Endothelial cell (in vitro differentiated cells): ENCODE data around the gene PLA2G4D. TPM values are rescaled to one million over a fixed set of nuclear protein-coding genes. Genes with fewer than 3 reads are reported as not detected.

Source experiments
- DNase-seq: peaks from one replicate; pipeline ENCODE4 v3.0.0; 2021; ENCODE audit warnings: low spot score
- H3K27ac Mint-ChIP-seq: one replicate; pipeline ENCODE4 v1.8.0; 2021; ENCODE audit warnings: mixed read lengths, inconsistent platforms; ENCODE audit not compliant: unreplicated experiment
- H3K27me3 Mint-ChIP-seq: one replicate; pipeline ENCODE4 v1.8.0; 2021; ENCODE audit warnings: mild to moderate bottlenecking, moderate library complexity, mixed read lengths, inconsistent platforms; ENCODE audit not compliant: unreplicated experiment
- H3K36me3 Mint-ChIP-seq: one replicate; pipeline ENCODE4 v1.8.0; 2021; ENCODE audit warnings: mild to moderate bottlenecking, low read depth, mixed read lengths, inconsistent platforms; ENCODE audit not compliant: unreplicated experiment
- H3K4me1 Mint-ChIP-seq: one replicate; pipeline ENCODE4 v1.8.0; 2021; ENCODE audit warnings: mild to moderate bottlenecking, mixed read lengths, inconsistent platforms; ENCODE audit not compliant: unreplicated experiment
- H3K4me3 Mint-ChIP-seq: one replicate; pipeline ENCODE4 v1.8.0; 2021; ENCODE audit warnings: mild to moderate bottlenecking, mixed read lengths, inconsistent platforms; ENCODE audit not compliant: unreplicated experiment
- H3K9me3 Mint-ChIP-seq: one replicate; pipeline ENCODE4 v1.8.0; 2021; ENCODE audit warnings: mixed read lengths, inconsistent platforms; ENCODE audit not compliant: unreplicated experiment
- total RNA-seq: library from RNA; stranded (reverse); fragmentation: NEBNext Ultra II Directional; extraction: Animal tissue kit (Norgen Biotek cat#: 25700); gene quantifications from one replicate; pipeline ENCODE4 v1.2.1, GENCODE V29; 2021; ENCODE audit not compliant: unreplicated experiment
- TF ChIP-seq, protein P1 (sequence below): fragments of 200-600 bp; sonication (generic); IDR thresholded peaks from one replicate; pipeline ENCODE4 v1.5.0; 2021; ENCODE audit warnings: antibody characterized with exemption; ENCODE audit not compliant: unreplicated experiment

Gene PLA2G4D
- total RNA-seq, 1 donor from 2014 or later = not detected

DNA sequence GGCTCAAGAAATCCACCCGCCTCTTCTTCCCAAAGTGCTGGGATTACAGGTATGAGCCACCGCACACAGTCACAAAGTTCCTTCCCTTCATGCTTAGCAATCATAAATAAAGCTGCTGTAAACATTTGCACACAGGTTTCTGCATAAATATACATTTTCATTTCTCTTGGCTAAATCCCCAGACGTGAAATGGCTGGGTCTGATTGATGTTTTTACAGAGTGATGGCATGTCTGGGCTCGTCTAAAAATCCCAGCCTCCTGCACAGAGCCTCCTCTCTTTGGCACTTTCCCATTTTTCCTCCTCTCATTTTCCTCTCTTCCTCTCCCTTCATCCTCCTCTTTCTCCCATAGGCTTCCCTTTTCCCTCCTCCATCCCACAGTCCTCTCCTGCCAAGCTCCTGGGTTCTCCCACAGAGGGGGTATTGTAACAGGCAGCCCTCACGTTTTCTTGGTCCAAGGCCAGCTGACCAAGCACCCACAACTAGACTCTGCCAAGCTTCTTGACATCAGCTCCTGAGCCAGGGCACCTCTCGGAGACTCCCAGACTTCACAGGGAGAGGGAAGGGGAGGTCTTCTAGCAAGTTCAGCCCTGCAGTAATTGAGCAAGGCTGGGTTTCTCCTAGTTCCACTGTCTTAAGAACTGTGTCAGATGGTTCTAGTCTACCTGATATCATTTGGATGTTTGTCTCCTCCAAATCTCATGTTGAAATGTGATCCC is 63.0 kb downstream of the PLA2G4D start:
- TF ChIP-seq, protein P1, sequence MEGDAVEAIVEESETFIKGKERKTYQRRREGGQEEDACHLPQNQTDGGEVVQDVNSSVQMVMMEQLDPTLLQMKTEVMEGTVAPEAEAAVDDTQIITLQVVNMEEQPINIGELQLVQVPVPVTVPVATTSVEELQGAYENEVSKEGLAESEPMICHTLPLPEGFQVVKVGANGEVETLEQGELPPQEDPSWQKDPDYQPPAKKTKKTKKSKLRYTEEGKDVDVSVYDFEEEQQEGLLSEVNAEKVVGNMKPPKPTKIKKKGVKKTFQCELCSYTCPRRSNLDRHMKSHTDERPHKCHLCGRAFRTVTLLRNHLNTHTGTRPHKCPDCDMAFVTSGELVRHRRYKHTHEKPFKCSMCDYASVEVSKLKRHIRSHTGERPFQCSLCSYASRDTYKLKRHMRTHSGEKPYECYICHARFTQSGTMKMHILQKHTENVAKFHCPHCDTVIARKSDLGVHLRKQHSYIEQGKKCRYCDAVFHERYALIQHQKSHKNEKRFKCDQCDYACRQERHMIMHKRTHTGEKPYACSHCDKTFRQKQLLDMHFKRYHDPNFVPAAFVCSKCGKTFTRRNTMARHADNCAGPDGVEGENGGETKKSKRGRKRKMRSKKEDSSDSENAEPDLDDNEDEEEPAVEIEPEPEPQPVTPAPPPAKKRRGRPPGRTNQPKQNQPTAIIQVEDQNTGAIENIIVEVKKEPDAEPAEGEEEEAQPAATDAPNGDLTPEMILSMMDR = no peak
- Mint-ChIP-seq H3K36me3 (no peaks in the 10 kb centered on the region), H3K9me3 (no peaks in the 10 kb centered on the region), H3K27me3 (peaks cover 4% of the 10 kb centered on the region), H3K27ac (no peak overlapping the region), H3K4me3 (no peak overlapping the region), H3K4me1 (peaks cover 8% of the 10 kb centered on the region)
- no peak for DNase-seq

DNA sequence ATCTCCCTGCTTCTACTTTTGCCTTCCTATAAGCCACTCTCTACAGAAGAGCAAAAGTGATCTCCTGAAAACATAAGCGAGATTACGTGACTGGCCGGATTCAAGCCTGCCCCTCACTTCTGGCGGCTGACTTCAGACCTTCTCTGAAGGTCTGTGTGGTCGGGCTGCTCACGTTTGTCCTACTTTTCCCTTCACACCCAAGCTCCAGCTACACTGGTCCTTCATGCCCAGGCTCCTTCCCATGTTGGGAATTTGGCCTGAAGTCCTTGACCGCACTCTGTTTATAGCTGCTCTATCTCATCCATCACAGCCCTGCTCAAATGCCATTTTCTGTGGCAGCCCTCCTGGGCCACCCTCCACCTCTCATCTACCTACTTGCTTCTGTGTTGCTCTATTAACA is 66.8 kb downstream of the PLA2G4D start:
- Mint-ChIP-seq H3K4me1 (peaks cover 5% of the 10 kb centered on the region), H3K27me3 (peaks cover 5% of the 10 kb centered on the region), H3K4me3 (no peak overlapping the region), H3K9me3 (peaks cover 14% of the 10 kb centered on the region), H3K27ac (no peak overlapping the region), H3K36me3 (peaks cover 17% of the 10 kb centered on the region)
- TF ChIP-seq, protein P1 = no peak
- no peak for DNase-seq

GRCh38 chr15:42024303-42024702 is 70.1 kb downstream of the PLA2G4D start:
- no peak for DNase-seq
- Mint-ChIP-seq H3K4me1 (peaks cover 5% of the 10 kb centered on the region), H3K36me3 (peaks cover 17% of the 10 kb centered on the region), H3K27me3 (peaks cover 4% of the 10 kb centered on the region), H3K27ac (no peak overlapping the region), H3K4me3 (peak overlapping the region; percentile 33), H3K9me3 (peaks cover 16% of the 10 kb centered on the region)
- TF ChIP-seq, protein P1 = no peak

DNA sequence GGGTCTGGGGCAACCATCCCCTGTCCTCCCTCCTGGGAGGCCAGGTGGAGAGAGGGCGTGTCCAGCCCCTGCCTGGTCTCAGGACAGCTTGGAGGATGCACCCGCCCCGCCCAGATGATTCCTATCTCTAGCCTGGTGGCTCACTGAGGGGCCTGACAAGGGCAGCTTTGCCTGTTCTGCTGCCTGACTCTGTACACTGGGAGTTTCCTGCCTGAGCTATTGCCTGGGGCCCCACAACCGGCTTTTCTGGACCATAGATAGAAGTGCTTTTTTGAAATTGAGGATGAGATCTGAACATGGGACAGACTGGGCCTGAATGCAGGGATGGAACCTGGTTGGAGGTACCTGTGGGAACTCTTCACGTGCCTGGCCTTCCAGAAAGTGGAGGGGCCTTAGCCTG is 72.8 kb downstream of the PLA2G4D start:
- TF ChIP-seq, protein P1 = no peak
- no peak overlapping the region for H3K27ac Mint-ChIP-seq
- DNase-seq = no peak
- H3K9me3 Mint-ChIP-seq = peaks cover 16% of the 10 kb centered on the region
- peaks cover 5% of the 10 kb centered on the region for H3K4me1 Mint-ChIP-seq
- no peak overlapping the region for H3K4me3 Mint-ChIP-seq
- H3K36me3 Mint-ChIP-seq = peaks cover 21% of the 10 kb centered on the region
- peaks cover 4% of the 10 kb centered on the region for H3K27me3 Mint-ChIP-seq

DNA sequence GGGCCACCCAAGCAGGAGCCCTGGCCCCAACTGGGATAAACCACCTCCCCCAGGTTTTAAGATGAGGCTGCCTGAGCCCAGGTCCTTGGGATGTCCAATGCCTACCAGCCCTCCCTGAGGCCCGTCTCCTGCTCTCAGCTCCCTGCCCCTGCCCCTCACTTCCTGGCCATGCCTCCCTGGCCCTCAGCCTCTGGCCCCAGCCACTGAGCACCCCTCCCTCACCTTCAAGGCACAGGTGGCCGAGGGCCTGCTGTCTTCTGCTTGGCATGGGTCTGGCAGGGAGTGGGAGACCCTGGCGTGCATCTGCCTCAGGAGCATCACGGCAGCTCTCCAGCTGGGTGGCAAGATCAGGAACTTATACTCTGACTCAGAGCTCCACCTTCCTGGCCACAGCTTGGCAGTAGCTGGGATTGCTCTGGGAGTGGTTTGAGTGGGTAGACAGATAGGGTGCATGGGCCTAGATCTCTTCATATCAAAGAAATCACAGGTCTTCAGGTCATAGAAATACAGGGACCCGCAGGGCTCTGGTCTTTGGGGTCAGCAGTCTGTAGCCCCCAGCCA is 73.6 kb downstream of the PLA2G4D start, which contains the start of gene PLA2G4E:
PLA2G4E (minus strand) TSS at position 330 of the 561 bp plus-strand sequence; CDS start at position 318, 12 bp downstream.
- Mint-ChIP-seq H3K4me1 (no peaks in the 10 kb centered on the region), H3K4me3 (no peak within 1 kb of the TSS), H3K27ac (no peak within 1 kb of the TSS), H3K27me3 (no peaks in the 10 kb centered on the region), H3K36me3 (peaks cover 21% of the 10 kb centered on the region), H3K9me3 (peaks cover 16% of the 10 kb centered on the region)
- TF ChIP-seq, protein P1 = no peak
- no peak for DNase-seq
